GM12801 (cell line): ENCODE measurements around the gene ATXN1.

Source experiments
- CTCF ChIP-seq: IDR thresholded peaks from one replicate; pipeline ENCODE4 v1.5.1; 2011; ENCODE audit warnings: control low read depth; ENCODE audit not compliant: insufficient read length; ENCODE audit errors: extremely low read depth

Gene ATXN1

GRCh38 chr6:16758163-16758975 is 2.9 kb downstream of the ATXN1 start:
- no peak for TF ChIP-seq CTCF

- no peak for TF ChIP-seq CTCF
Observed at GRCh38 chr6:16757332-16757731, 3.9 kb downstream of the ATXN1 start.

GRCh38 chr6:16756660-16757255 is 4.5 kb downstream of the ATXN1 start:
- no peak for TF ChIP-seq CTCF

GRCh38 chr6:16755544-16755943 is 5.7 kb downstream of the ATXN1 start:
- TF ChIP-seq CTCF, result no peak

- no peak for TF ChIP-seq CTCF
Observed at GRCh38 chr6:16754876-16755275, 6.4 kb downstream of the ATXN1 start.

GRCh38 chr6:16754274-16754673 is 7.0 kb downstream of the ATXN1 start:
- TF ChIP-seq CTCF, result no peak

GRCh38 chr6:16753341-16753740 is 7.9 kb downstream of the ATXN1 start:
- no peak for TF ChIP-seq CTCF
